ENCODE results near the gene PUS3.

DNA sequence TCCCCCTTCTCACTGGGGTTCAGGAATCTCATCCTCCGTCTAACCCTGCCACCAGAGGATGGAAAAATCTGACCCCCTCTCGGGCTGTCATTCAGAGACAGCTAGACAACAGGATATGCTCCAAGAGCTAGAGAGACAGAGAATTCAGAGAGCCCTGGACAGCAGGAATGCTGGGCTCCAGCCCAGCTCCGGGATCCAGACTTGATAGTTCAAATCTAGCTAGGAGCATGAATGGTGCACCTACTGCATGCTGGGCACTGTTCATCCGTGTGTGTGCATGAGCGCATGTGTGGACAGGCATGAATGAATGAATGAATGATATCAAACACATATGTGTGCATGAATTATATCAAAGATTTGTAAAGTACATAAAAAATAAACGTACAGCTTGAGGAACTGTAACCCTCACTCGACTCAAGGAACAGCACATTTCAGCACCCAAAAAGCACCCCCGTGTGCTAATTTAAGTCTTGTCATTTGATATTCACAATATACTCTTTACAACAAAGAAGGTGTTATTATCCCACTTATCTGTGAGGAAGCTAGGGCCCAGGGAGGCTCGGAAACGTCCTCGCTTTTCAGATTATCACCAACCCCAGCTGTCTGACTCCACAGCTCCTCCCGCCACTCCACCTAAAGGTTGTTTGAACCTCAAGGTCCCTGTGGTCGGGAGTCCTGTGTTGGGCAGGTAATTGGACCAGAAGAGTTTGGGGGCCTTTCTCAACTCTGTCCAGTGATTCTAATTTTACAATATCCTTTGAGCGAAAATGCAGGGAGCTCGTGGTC lies 42.2 kb upstream of the PUS3 start:
- TF ChIP-seq GATA2 (IDR thresholded peaks at IDR 0.05; ENCODE audit: low read depth, low read length), result no peak
- no peak for TF ChIP-seq GATA3 (IDR thresholded peaks at IDR 0.05; ENCODE audit: low read depth, low read length)
